Activated CD4-positive, CD25-positive, alpha-beta regulatory T cell treated with anti-CD3 and anti-CD28 coated beads, Interleukin-2, amount 50 U/mL, for 16 hours (primary cell): ENCODE results near the gene B4GALT3.
A peak's percentile ranks its signal among the peaks of the same experiment; 100 is the strongest.
"Not testable (repeated sequence)": the region's sequence is repeated elsewhere in the genome, so short reads cannot be mapped to it uniquely, and the experiment has no call there.

ENCODE experiments used
- DNase-seq: peaks from one replicate; pipeline ENCODE4 v3.0.0-alpha.2; 2020; ENCODE audit warnings: low read depth, low spot score

Gene B4GALT3

GRCh38 chr1:161177112-161177935 is at the start of gene B4GALT3:
TSS of gene B4GALT3 (minus strand) at chr1:161177507. CDS start at chr1:161176060, 1,447 bp downstream.
- DNase-seq: peak; percentile 84

- no peak for DNase-seq
Observed at GRCh38 chr1:161226759-161227158, 49.5 kb upstream of the B4GALT3 start.

GRCh38 chr1:161226320-161226711 is 49.0 kb upstream of the B4GALT3 start:
- DNase-seq: no peak

GRCh38 chr1:161225534-161226319 is 48.4 kb upstream of the B4GALT3 start, which contains the start of gene TOMM40L:
TSS of gene TOMM40L (plus strand) at chr1:161226060. CDS start at chr1:161226490, 430 bp downstream.
- peak; percentile 82 for DNase-seq

- no peak for DNase-seq
Observed at GRCh38 chr1:161225178-161225533, 47.8 kb upstream of the B4GALT3 start.

GRCh38 chr1:161224695-161225087 is 47.4 kb upstream of the B4GALT3 start:
- DNase-seq: not testable (repeated sequence)

GRCh38 chr1:161223805-161224694 is 46.7 kb upstream of the B4GALT3 start:
- DNase-seq: no peak

- no peak for DNase-seq
Observed at GRCh38 chr1:161222175-161223019, 45.1 kb upstream of the B4GALT3 start.

GRCh38 chr1:161220002-161220401 is 42.7 kb upstream of the B4GALT3 start:
- no peak for DNase-seq

- no peak for DNase-seq
Observed at GRCh38 chr1:161219078-161219892, 42.0 kb upstream of the B4GALT3 start.

GRCh38 chr1:161218301-161219077 is 41.2 kb upstream of the B4GALT3 start:
- no peak for DNase-seq

- no peak for DNase-seq
Observed at GRCh38 chr1:161217831-161218230, 40.5 kb upstream of the B4GALT3 start.

- no peak for DNase-seq
Observed at GRCh38 chr1:161216945-161217712, 39.8 kb upstream of the B4GALT3 start.

- no peak for DNase-seq
Observed at GRCh38 chr1:161215076-161215475, 37.8 kb upstream of the B4GALT3 start, which contains the start of gene FCER1G. TSS of gene FCER1G (plus strand) at chr1:161215295. CDS start at chr1:161215322, 27 bp downstream.

- no peak for DNase-seq
Observed at GRCh38 chr1:161214369-161214768, 37.1 kb upstream of the B4GALT3 start.

- peak; percentile 45 for DNase-seq
Observed at GRCh38 chr1:161209790-161210409, 32.6 kb upstream of the B4GALT3 start.

- no peak for DNase-seq
Observed at GRCh38 chr1:161207173-161207572, 29.9 kb upstream of the B4GALT3 start.
